ENCODE results near the gene ZMIZ1.

The ZMIZ1 gene

GRCh38 chr10:79342811-79343561 is 274.2 kb downstream of the ZMIZ1 start:
- H3K4me3 ChIP-seq (ENCODE audit: control insufficient read depth, low read depth, low read length), result no peak overlapping the region
- TF ChIP-seq, protein P1, sequence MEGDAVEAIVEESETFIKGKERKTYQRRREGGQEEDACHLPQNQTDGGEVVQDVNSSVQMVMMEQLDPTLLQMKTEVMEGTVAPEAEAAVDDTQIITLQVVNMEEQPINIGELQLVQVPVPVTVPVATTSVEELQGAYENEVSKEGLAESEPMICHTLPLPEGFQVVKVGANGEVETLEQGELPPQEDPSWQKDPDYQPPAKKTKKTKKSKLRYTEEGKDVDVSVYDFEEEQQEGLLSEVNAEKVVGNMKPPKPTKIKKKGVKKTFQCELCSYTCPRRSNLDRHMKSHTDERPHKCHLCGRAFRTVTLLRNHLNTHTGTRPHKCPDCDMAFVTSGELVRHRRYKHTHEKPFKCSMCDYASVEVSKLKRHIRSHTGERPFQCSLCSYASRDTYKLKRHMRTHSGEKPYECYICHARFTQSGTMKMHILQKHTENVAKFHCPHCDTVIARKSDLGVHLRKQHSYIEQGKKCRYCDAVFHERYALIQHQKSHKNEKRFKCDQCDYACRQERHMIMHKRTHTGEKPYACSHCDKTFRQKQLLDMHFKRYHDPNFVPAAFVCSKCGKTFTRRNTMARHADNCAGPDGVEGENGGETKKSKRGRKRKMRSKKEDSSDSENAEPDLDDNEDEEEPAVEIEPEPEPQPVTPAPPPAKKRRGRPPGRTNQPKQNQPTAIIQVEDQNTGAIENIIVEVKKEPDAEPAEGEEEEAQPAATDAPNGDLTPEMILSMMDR (conservative IDR thresholded peaks at IDR 0.05; ENCODE audit: control insufficient read depth, insufficient read depth, low read depth, low read length), result no peak
- peak; percentile 25 for DNase-seq (ENCODE audit: low read depth)

GRCh38 chr10:79344502-79345195 is 275.9 kb downstream of the ZMIZ1 start:
- H3K4me3 ChIP-seq (ENCODE audit: control insufficient read depth, low read depth, low read length), result no peak overlapping the region
- TF ChIP-seq, protein P1 (conservative IDR thresholded peaks at IDR 0.05; ENCODE audit: control insufficient read depth, insufficient read depth, low read depth, low read length), result no peak
- DNase-seq (ENCODE audit: low read depth), result no peak

DNA sequence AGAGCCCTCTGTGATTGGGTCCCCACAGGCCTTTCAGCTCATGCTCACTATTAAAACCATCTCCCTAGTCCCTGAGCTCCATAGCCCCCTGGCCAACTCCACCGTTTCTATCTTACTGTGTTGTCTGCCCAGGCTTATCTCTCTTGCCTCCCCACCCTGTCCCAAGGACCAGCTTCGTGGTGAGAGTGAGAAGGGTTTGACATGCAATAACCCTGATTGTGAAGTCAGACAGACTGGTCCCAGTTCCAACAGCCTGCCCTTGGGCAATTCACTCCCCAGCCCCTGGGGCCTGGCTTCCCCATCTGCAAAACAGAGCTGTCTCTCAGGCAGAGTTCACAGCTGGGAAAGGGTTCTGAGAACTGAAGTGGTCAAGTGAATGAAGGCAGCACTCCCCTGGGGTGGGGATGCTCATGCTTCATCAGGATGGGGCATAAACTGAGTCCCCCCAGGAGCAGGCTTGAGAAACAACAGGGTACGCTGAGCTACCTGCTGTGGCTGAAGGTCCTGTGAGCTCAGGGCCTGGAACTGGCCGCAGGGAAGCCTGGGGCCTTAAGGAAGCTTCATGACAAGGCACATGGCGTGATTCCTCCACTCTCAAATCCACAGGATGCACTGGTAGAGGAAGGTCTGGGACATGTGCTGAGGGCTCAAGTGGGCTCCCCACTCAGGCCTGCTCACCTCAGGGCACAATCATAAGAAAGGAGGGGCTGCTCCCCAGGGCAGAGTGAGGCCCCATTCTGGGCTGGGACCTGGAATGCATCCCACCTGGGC is 276.7 kb downstream of the ZMIZ1 start:
- H3K4me3 ChIP-seq (ENCODE audit: control insufficient read depth, low read depth, low read length), result no peak overlapping the region
- TF ChIP-seq, protein P1 (conservative IDR thresholded peaks at IDR 0.05; ENCODE audit: control insufficient read depth, insufficient read depth, low read depth, low read length), result no peak
- DNase-seq (ENCODE audit: low read depth), result no peak

GRCh38 chr10:79346012-79346340 is 277.2 kb downstream of the ZMIZ1 start:
- TF ChIP-seq, protein P1 (conservative IDR thresholded peaks at IDR 0.05; ENCODE audit: control insufficient read depth, insufficient read depth, low read depth, low read length), result no peak
- H3K4me3 ChIP-seq (ENCODE audit: control insufficient read depth, low read depth, low read length), result no peak overlapping the region
- no peak for DNase-seq (ENCODE audit: low read depth)

DNA sequence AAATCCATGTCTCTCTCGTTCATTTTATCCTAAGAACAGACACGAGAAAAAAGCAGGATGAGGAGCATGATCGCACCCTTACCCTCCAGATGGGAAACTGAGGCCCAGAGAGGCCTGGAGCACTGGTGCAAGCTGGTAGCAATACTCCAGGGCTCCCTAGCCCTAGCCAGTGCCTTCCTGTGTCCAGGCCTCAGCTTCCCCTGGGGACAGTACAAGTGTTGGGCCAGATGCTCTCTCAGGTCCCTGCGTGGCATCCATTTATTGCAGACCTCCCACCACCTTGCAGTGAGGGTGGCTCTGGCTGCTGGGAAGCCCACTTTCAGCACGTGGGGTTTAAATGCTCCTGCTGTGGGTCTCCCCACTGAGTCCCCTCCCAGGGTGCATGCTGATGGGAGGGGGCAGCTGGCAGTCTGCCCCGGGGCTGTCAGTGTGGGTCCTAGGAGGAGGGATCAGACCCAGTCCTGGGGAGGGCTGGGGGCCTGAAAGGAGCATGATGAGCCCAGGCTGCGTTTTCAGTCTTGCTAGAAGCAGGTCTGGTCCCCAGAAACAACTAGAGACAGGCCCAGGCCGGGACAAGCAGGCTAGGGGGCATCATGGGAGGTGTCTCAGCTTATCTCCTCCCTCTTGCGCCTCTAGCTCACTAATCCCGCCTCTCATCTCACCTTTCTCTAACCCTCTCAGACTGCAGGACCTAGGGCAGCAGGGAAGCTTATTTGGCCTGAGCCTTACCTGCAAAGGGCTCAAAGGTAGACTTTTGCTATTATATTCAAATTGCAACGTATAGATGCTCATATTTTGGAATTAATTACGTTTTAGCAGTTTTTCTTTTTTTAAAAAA is 277.8 kb downstream of the ZMIZ1 start:
- TF ChIP-seq, protein P1 (conservative IDR thresholded peaks at IDR 0.05; ENCODE audit: control insufficient read depth, insufficient read depth, low read depth, low read length), result no peak
- DNase-seq (ENCODE audit: low read depth), result no peak
- no peak overlapping the region for H3K4me3 ChIP-seq (ENCODE audit: control insufficient read depth, low read depth, low read length)
